PC-9 (cell line): ENCODE data around the gene C4BPB.

Source experiments
- EZH2 ChIP-seq: fragments of 200-600 bp; sonication (generic); IDR thresholded peaks from 2 replicates; pipeline ENCODE4 v1.8.0; 2017; ENCODE audit warnings: antibody characterized with exemption, low read depth
- TF ChIP-seq, protein P1 (sequence below): fragments of 200-600 bp; sonication (generic); conservative IDR thresholded peaks from 2 replicates; pipeline ENCODE4 v1.6.1; 2017; ENCODE audit warnings: mixed run types, antibody characterized with exemption, mild to moderate bottlenecking, moderate library complexity

DNA sequence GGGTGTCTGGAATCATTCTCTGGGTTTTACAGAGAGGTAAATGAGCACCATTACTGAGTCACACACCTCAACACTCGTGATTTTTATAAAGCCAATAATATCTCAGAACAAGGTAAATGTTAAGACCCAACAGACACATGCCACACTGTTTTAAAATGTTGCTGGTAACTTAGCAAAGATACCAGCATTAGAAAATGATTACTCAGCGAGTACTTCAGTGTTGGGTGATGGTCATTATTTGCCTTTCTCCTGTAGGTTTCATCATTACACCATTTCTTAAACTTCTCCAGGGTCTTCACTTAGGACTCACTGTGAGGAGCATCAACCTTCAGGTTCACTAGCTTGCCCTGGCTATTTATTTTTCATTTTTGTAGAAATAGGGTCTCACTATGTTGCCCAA lies 6.9 kb upstream of the C4BPB start:
- TF ChIP-seq, protein P1, sequence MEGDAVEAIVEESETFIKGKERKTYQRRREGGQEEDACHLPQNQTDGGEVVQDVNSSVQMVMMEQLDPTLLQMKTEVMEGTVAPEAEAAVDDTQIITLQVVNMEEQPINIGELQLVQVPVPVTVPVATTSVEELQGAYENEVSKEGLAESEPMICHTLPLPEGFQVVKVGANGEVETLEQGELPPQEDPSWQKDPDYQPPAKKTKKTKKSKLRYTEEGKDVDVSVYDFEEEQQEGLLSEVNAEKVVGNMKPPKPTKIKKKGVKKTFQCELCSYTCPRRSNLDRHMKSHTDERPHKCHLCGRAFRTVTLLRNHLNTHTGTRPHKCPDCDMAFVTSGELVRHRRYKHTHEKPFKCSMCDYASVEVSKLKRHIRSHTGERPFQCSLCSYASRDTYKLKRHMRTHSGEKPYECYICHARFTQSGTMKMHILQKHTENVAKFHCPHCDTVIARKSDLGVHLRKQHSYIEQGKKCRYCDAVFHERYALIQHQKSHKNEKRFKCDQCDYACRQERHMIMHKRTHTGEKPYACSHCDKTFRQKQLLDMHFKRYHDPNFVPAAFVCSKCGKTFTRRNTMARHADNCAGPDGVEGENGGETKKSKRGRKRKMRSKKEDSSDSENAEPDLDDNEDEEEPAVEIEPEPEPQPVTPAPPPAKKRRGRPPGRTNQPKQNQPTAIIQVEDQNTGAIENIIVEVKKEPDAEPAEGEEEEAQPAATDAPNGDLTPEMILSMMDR = no peak
- no peak for TF ChIP-seq EZH2
